Common myeloid progenitor, CD34-positive (primary cell): Measurements from ENCODE around the gene CRYBA4.
"Not testable (repeated sequence)": the region's sequence is repeated elsewhere in the genome, so short reads cannot be mapped to it uniquely, and the experiment has no call there.

Experiments used
- CTCF ChIA-PET: fragments of 350-600 bp; sonication (Branson Sonifier 250); formaldehyde crosslinking; loops from one replicate; lab custom pipeline; 2021; ENCODE audit warnings: antibody characterized with exemption; lab: Charles Lee
- POLR2A ChIA-PET: fragments of 350-600 bp; sonication (Branson Sonifier 250); formaldehyde crosslinking; loops from one replicate; lab custom pipeline; 2021; ENCODE audit warnings: antibody characterized with exemption; lab: Charles Lee
- DNase-seq, 3 donors: peaks; one replicate each; pipeline versions ENCODE4 v3.0.0 to v3.0.0-alpha.2; 2013
- H3K27ac ChIP-seq, 2 experiments: 1 replicate in 1 of 2; 2 replicates in 1 of 2; pipeline ENCODE4 v1.7.0; 2013; ENCODE audit warnings: inconsistent platforms in 2 of 2, low read length in 2 of 2, mild to moderate bottlenecking in 2 of 2, low read depth in 1 of 2, moderate library complexity in 1 of 2; ENCODE audit not compliant: severe bottlenecking in 2 of 2, insufficient read depth in 1 of 2, poor library complexity in 1 of 2
- H3K27me3 ChIP-seq, 5 experiments: replicated peaks in 2 of 5; 1 replicate in 3 of 5; 2 replicates in 2 of 5; pipeline versions ENCODE4 v1.6.1 to v1.7.0; 2013; ENCODE audit warnings: low read length in 4 of 5, mild to moderate bottlenecking in 2 of 5, moderate library complexity in 2 of 5, inconsistent platforms in 1 of 5; ENCODE audit not compliant: insufficient read depth in 5 of 5, control insufficient read depth in 4 of 5
- H3K36me3 ChIP-seq, 4 experiments: 1 replicate in 2 of 4; 2 replicates in 2 of 4; pipeline versions ENCODE4 v1.6.1 to v1.7.0; 2013; ENCODE audit warnings: low read length in 3 of 4, control low read depth in 1 of 4, mild to moderate bottlenecking in 1 of 4; ENCODE audit not compliant: control insufficient read depth in 4 of 4, insufficient read depth in 4 of 4
- H3K4me1 ChIP-seq, 4 experiments: 1 replicate in 3 of 4; 2 replicates in 1 of 4; pipeline versions ENCODE4 v1.6.1 to v1.7.1; 2013; ENCODE audit warnings: low read length in 3 of 4, mild to moderate bottlenecking in 3 of 4, control low read depth in 1 of 4, inconsistent platforms in 1 of 4, moderate library complexity in 1 of 4; ENCODE audit not compliant: control insufficient read depth in 4 of 4, insufficient read depth in 4 of 4; ENCODE audit errors: control extremely low read depth in 1 of 4
- H3K4me3 ChIP-seq, 7 experiments: 1 replicate in 4 of 7; 2 replicates in 3 of 7; pipeline versions ENCODE4 v1.5.1 to v1.7.0; 2013; ENCODE audit warnings: mild to moderate bottlenecking in 7 of 7, low read length in 6 of 7, moderate library complexity in 6 of 7, inconsistent platforms in 2 of 7, low read depth in 2 of 7, control low read depth in 1 of 7; ENCODE audit not compliant: insufficient read depth in 4 of 7, control insufficient read depth in 1 of 7; ENCODE audit errors: extremely low read depth in 1 of 7
- H3K9me3 ChIP-seq, 5 experiments: 1 replicate in 4 of 5; 2 replicates in 1 of 5; pipeline versions ENCODE4 v1.6.1 to v1.7.1; 2013; ENCODE audit warnings: low read length in 4 of 5, mild to moderate bottlenecking in 2 of 5, inconsistent platforms in 1 of 5, low read depth in 1 of 5, moderate library complexity in 1 of 5; ENCODE audit not compliant: control insufficient read depth in 4 of 5, insufficient read depth in 2 of 5; ENCODE audit errors: control extremely low read depth in 1 of 5
- WGBS: methylation state at CpG from one replicate; pipeline ENCODE4 v1.1.5; 2013; ENCODE audit not compliant: insufficient coverage; 5-methylcytosine and 5-hydroxymethylcytosine counted together

Gene CRYBA4

DNA sequence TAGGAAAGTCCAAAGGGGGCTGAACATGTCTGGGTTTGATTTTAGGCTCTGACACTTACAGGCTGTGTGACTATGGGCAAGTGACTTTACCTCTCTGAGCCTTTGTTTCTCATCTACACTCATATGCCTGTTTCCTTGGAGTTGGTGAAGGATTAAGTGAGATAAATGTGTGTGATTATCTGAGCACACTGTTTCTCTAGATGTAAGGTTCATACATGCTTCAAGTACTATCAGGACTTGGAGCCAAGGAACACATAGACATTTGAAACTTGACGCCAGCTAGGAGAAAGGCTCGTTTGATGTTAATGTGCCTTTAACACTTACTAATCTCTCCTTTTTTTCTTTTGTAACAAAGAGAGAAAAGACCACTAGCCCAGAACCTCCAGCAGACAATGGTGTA lies 13.6 kb upstream of the CRYBA4 start:
- no peak overlapping the region for H3K4me3 ChIP-seq
- H3K36me3 ChIP-seq = no peaks in the 10 kb centered on the region
- H3K27ac ChIP-seq = no peak overlapping the region
- no peak for DNase-seq
- no CpG with 5 or more reads among the region's 2 CpGs for WGBS
- ChIA-PET POLR2A (no interaction called here), CTCF (interaction anchor here (1.1 to 3.7 kb wide), 2 partner anchors 9 to 16 kb away, joined by 4 to 10 read pairs; partner anchors contain the start of gene CRYBB1)
- no peaks in the 10 kb centered on the region for H3K9me3 ChIP-seq
- no peaks in the 10 kb centered on the region for H3K4me1 ChIP-seq
- H3K27me3 ChIP-seq = no peaks in the 10 kb centered on the region

DNA sequence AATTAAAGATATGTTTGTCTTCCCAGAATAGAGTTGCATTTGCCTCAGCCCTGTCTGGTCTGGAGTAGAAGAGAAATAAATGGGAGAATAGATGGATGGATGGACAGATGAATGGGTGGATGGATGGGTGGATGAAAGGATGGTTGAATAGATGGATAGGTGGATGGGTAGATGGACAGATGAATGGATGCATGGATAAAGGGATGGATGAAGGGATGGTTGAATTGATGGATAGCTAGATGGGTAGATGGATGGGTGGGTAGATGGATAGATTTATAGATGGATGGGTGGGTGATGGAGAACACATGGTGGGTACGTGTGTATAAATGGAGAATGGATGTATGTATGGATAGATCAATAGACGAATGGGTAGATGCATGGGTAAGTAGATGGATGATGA lies 12.5 kb upstream of the CRYBA4 start:
- H3K4me1 ChIP-seq = no peaks in the 10 kb centered on the region
- DNase-seq = no peak
- H3K27me3 ChIP-seq = no peaks in the 10 kb centered on the region
- no peaks in the 10 kb centered on the region for H3K36me3 ChIP-seq
- no peak overlapping the region for H3K27ac ChIP-seq
- H3K4me3 ChIP-seq = no peak overlapping the region
- WGBS = 100% methylated on average over 2 of the region's 2 CpGs
- CTCF ChIA-PET = interaction anchor here (0.9 kb wide), 1 partner anchor 32 kb away, joined by 3 read pairs; no protein-coding TSS in a partner anchor
- H3K9me3 ChIP-seq = no peaks in the 10 kb centered on the region
- POLR2A ChIA-PET = no interaction called here

- H3K4me1 ChIP-seq = peaks cover 4 to 6% (median 4%) of the 10 kb centered on the region in 4 experiments
- no peak overlapping the region for H3K4me3 ChIP-seq
- H3K27me3 ChIP-seq = no peaks in the 10 kb centered on the region
- POLR2A ChIA-PET = no interaction called here
- CTCF ChIA-PET = no interaction called here
- H3K36me3 ChIP-seq = no peaks in the 10 kb centered on the region
- no peak overlapping the region for H3K27ac ChIP-seq
- H3K9me3 ChIP-seq = no peaks in the 10 kb centered on the region
- DNase-seq = peak in 2 of 3 donors; percentile 52 to 59
- 93% methylated on average over 11 of the region's 12 CpGs for WGBS
Observed at GRCh38 chr22:26610072-26610958, 11.4 kb upstream of the CRYBA4 start.

DNA sequence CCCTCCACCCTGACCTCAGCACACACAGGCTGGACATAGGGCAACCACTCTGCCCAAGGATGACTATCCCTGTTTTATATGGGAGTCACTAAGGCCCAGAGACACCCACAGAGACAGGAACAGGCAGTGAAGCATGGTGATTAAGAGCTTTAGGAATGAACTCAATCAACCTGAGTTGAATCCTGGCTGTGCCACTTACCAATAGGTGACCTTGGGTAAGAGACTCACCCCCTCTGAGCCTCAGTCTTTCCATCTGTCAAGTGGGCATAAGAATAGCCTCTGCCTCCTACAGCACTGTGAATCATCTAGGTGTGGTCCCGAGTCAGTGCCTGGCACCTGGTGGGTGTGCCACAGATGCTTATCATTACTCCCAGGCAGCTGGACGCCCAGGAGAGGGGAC lies 10.8 kb upstream of the CRYBA4 start:
- Histone ChIP-seq H3K27me3 (no peaks in the 10 kb centered on the region), H3K4me3 (no peak overlapping the region), H3K36me3 (no peaks in the 10 kb centered on the region), H3K9me3 (no peaks in the 10 kb centered on the region), H3K27ac (no peak overlapping the region), H3K4me1 (peaks cover 4 to 10% (median 9%) of the 10 kb centered on the region in 4 experiments)
- WGBS = 89% methylated on average over 1 of the region's 2 CpGs
- POLR2A ChIA-PET = no interaction called here
- no peak for DNase-seq
- CTCF ChIA-PET = no interaction called here

GRCh38 chr22:26612652-26613051 lies 9.1 kb upstream of the CRYBA4 start:
- no peak for DNase-seq
- Histone ChIP-seq H3K4me1 (peaks cover 4 to 26% (median 22%) of the 10 kb centered on the region in 4 experiments), H3K27me3 (no peaks in the 10 kb centered on the region), H3K27ac (no peak overlapping the region), H3K4me3 (no peak overlapping the region), H3K9me3 (no peaks in the 10 kb centered on the region), H3K36me3 (no peaks in the 10 kb centered on the region)
- ChIA-PET POLR2A (no interaction called here), CTCF (interaction anchor here (0.9 to 1.1 kb wide), 2 partner anchors 18 to 28 kb away, joined by 3 read pairs; no protein-coding TSS in a partner anchor)
- 94% methylated on average over 2 of the region's 4 CpGs for WGBS

GRCh38 chr22:26613753-26614152 lies 8.0 kb upstream of the CRYBA4 start:
- POLR2A ChIA-PET, H3K36me3 ChIP-seq, DNase-seq, H3K27ac ChIP-seq, H3K9me3 ChIP-seq, H3K27me3 ChIP-seq, H3K4me3 ChIP-seq, CTCF ChIA-PET: not testable (repeated sequence)
- WGBS = 23% methylated on average over 6 of the region's 10 CpGs
- H3K4me1 ChIP-seq = peaks cover 4 to 37% (median 30%) of the 10 kb centered on the region in 4 experiments

DNA sequence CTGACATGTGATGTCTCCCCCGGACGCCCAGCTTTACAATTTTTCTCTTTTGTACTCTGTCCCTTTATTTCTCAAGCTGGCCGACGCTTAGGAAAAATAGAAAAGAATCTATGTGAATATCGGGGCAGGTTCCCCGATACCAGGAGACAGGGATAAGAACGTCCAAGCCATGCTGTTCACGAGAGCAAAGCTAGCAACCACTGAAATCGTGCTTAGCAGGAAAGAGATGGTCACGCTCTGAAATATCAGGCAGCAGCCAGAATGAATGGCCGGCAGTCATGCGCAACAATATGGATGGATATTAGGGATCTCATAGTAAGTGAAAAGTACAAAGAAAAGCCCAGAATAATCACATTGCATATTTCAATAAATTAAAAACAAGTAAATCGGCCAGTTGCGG lies 7.4 kb upstream of the CRYBA4 start:
- Histone ChIP-seq H3K27me3 (no peaks in the 10 kb centered on the region), H3K27ac (no peak overlapping the region), H3K4me1 (peaks cover 4 to 43% (median 31%) of the 10 kb centered on the region in 4 experiments), H3K9me3 (no peaks in the 10 kb centered on the region), H3K36me3 (no peaks in the 10 kb centered on the region), H3K4me3 (no peak overlapping the region)
- ChIA-PET POLR2A (no interaction called here), CTCF (no interaction called here)
- WGBS = 95% methylated on average over 9 of the region's 14 CpGs
- no peak for DNase-seq
